Measurements from ENCODE around the gene MTHFS.
"Not testable (repeated sequence)": the region's sequence is repeated elsewhere in the genome, so short reads cannot be mapped to it uniquely, and the experiment has no call there.

MTHFS gene

GRCh38 chr15:79915776-79916501, 19.1 kb upstream of the MTHFS start:
- DNase-seq: not testable (repeated sequence)

- no peak for DNase-seq
Observed at GRCh38 chr15:79914728-79915127, 17.9 kb upstream of the MTHFS start.

GRCh38 chr15:79909556-79910335, 12.9 kb upstream of the MTHFS start:
- DNase-seq: not testable (repeated sequence)

- DNase-seq: no peak
Observed at GRCh38 chr15:79904271-79904670, 7.5 kb upstream of the MTHFS start.

DNA sequence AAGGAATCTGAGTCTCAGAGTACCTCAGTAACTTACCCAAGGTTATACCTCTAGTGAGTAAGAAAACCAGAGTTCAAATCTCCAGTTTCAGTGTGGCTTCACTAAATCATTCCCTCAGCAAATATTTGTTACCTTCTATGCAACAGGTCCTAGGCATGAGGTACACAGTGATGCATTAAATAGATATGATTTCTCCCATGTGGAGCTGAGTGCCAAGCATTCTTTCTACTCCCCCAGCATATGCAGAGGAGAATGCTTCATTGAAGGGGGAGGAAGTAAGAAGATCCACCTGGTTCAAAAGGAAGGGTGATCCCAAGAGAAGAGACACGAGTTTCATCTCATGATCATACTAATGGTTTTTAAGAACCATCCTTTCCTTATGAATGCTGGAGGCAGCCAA, 6.8 kb upstream of the MTHFS start:
- DNase-seq: no peak

DNA sequence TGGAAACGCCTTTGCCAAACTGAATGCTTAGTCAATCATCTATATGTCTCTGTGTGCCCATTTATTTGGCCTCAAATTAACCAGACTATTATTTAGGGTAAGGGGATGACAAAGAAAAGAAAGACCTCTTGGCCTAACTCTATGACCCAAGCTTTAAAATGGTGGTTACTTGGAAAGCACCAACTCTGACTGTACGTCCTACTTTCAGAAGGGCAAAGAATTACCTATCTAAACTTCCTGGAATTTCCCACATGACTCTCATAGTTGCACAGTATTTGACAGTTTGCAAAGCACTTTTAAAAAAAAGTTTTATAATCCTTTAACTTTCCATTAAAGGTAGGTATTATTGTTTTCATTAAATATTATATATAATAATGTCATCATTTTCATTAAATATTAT, 6.3 kb upstream of the MTHFS start:
- no peak for DNase-seq

DNA sequence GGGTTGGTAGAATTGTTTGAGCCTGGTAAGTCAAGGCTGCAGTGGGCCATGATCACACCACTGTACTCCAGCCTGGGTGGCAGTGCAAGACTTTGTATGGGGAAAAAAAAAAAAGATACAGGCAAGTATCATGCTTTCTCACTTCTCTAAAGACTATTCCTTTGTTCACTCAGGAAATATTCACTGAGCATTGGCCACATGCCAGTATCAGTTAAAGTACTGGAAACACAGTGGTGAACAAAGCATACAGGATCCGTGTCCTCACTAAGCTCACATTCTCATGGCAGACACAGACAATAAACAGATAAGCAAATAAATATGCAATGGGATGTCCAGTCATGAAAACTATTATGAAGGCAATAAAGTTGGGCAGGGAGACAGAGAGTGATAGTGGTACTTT, 5.1 kb upstream of the MTHFS start:
- DNase-seq: no peak

DNA sequence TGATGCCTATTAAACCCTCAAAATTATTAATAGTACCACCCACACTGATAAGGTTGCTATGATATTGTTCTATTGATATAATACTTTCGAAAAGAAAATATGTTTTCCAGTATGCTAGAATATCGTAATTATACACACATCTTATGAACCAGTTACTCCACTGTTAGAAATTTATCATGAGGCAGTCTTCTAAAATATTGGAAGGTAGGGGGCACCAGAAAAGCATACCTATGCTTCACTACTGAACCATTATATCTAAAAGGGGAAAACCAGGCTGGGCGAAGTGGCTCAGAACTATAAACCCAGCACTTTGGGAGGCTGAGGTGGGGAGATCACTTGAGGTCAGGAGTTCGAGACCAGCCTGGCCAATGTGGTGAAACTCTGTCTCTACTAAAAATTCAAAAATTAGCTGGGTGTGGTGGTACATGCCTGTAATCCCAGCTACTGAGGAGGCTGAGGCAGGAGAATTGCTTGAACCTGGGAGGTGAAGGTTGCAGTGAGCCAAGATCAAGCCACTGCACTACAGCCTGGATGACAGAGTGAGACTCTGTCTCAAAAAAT, 4.1 kb upstream of the MTHFS start:
- not testable (repeated sequence) for DNase-seq

GRCh38 chr15:79900087-79900486, 3.3 kb upstream of the MTHFS start:
- no peak for DNase-seq

GRCh38 chr15:79898786-79899185, 2.0 kb upstream of the MTHFS start:
- DNase-seq: not testable (repeated sequence)

- no peak for DNase-seq
Observed at GRCh38 chr15:79898369-79898768, 1.6 kb upstream of the MTHFS start.

DNA sequence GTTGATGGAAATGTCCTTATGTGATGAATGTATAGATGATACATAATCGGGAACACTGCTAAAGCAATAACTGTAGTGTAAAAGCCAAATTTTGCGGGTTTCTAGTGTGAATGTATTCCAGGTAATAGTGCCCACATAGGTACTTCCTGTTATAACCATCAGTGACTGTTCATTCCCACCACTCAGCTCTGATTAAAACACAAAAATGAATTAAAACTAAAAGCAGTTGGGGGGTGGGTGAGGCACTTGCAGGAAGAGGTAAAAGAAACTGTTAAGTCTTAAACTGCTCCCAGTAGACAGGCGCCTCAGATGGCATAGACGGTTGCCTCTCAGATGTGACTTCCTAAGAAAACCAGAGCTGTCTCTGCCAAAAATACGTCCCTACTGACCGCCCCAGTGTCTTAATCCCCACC, 893 bp upstream of the MTHFS start:
- peak in 1 of 2 experiments; percentile 22 for DNase-seq

GRCh38 chr15:79897380-79897678, 515 bp upstream of the MTHFS start:
- no peak for DNase-seq

GRCh38 chr15:79896131-79896633, 632 bp downstream of the MTHFS start:
- no peak for DNase-seq

GRCh38 chr15:79887054-79887930, 9.5 kb downstream of the MTHFS start:
- DNase-seq: no peak

DNA sequence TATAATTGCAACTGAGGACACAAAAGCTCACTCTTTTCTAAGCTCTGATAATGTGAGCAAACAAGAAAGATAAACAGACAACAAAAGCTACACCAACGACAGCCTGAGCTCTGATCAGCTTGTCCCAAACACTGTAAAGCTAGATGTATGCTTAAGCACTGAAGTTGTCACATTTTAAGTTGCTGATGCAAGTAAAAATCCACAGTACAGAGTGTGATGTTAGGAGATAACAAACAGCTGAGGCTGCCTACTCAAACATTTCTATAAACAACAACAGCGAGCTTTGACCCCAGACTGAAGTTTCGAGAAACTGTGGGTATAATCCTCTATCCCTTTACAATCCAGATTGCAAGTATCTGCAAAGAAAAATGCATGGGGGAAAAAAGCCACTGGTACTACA, 10.7 kb downstream of the MTHFS start:
- no peak for DNase-seq

DNA sequence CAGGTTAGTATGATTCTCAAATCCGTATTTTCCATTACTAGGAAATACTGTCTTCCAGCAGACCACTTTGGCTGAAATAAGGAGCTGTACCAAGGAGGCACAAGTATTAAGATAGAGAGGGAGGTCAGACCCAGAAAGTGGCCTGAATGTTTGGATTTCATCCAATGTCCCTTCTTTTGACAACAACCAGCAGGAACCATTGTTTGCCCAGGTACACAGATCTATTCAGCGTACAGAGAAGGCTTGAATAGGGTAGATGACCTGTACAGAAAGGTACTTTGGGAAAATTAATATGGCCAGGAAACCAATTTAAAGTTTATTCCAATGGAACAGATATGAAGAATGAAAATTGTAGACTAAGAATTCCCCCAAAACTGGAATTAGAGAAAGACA, 12.6 kb downstream of the MTHFS start:
- DNase-seq: no peak

GRCh38 chr15:79883579-79884203, 13.1 kb downstream of the MTHFS start:
- no peak for DNase-seq

DNA sequence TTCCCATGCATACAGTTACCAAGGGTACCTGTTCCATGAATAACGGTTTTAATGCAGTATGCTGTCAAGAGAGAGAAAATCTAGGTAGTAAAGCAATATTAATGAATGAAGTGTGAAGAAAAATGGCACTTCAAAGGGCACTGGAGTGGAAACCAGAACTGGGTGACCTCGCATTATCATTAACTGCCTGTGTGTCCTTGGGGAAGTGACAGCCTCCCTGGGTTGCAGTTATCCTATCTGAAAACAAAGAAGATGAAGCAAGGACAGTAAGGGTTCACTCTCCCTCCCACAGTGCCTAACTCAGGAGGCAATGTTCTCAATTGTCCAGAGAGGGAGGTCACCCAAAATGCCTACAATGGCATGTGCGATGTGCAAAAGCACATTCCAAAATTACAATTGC, 15.1 kb downstream of the MTHFS start:
- no peak for DNase-seq

DNA sequence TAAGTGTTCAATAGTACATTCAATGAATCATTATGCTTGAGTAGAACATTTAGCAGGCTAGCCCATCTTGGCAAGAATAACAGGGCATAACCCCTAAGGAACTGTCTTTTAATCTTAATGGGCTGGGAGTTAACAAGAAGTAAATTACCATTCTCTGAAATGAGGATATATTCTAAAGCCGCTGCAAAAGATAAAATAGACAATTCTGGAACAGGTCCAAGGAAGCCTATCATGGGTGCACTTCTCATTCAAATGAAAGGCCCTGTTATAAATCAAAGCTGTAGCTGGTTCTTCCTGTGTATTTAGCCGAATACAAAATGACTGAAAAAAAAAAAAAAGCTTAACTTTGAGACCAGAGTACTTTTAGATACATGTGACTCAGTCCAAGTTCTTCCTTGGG, 15.6 kb downstream of the MTHFS start:
- no peak for DNase-seq

DNA sequence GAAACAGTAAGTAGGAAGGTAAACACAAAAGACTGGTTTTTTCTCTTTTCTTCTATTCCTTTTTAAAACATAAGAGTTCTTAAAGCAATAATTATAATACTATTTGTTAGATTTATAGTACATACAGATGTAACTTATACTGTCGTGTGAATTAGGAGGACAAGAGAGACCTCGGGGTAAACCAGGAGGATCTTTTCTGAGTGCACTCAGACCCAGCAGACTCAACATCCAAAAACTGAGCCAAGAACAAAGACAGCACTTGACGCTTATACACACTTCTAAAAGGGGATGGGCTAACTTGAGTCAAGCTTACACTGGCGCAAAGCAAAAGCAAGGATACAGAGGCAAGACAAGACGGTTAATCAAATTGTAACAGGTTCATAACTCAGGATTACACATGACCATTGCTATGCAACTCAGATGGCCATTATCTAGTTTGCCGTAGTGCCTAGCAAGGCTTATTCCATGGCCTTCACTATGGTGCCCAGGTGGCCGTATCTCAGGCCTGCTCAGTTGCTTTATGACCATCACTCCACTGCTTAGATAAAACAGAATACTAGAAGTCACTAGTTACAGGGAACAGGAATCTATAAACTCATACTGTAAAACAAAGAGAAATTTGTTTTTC, 18.6 kb downstream of the MTHFS start:
- DNase-seq: no peak

GRCh38 chr15:79875213-79875612, 21.6 kb downstream of the MTHFS start:
- no peak for DNase-seq

All from stimulated activated CD4-positive, alpha-beta T cell treated with anti-CD3 and anti-CD28 coated beads, Interleukin-4, amount 100 ng/mL, for 4 hours (primary cell).